HG02678 (cell line): ENCODE measurements around the gene ADAMTS2.

Experiments
- ATAC-seq: cut with Tn5 transposase; IDR thresholded peaks from one replicate; pipeline ENCODE4 v1.9.1; 2021; ENCODE audit warnings: mild to moderate bottlenecking, moderate library complexity; ENCODE audit not compliant: unreplicated experiment

The ADAMTS2 gene

GRCh38 chr5:179207470-179207869, 137.8 kb downstream of the ADAMTS2 start:
- ATAC-seq = no peak

GRCh38 chr5:179206366-179206765, 138.9 kb downstream of the ADAMTS2 start:
- ATAC-seq = no peak

- ATAC-seq = no peak
Measured at GRCh38 chr5:179205277-179205676, 140.0 kb downstream of the ADAMTS2 start.

GRCh38 chr5:179204572-179204971, 140.7 kb downstream of the ADAMTS2 start:
- ATAC-seq = no peak

GRCh38 chr5:179203248-179203647, 142.0 kb downstream of the ADAMTS2 start:
- no peak for ATAC-seq

- ATAC-seq = no peak
Measured at GRCh38 chr5:179201986-179202385, 143.3 kb downstream of the ADAMTS2 start.

GRCh38 chr5:179199246-179199645, 146.0 kb downstream of the ADAMTS2 start:
- ATAC-seq = no peak

GRCh38 chr5:179198825-179199224, 146.4 kb downstream of the ADAMTS2 start:
- ATAC-seq = no peak

- ATAC-seq = no peak
Measured at GRCh38 chr5:179196405-179197079, 148.7 kb downstream of the ADAMTS2 start.

- ATAC-seq = no peak
Measured at GRCh38 chr5:179195561-179196404, 149.5 kb downstream of the ADAMTS2 start.

GRCh38 chr5:179194941-179195381, 150.3 kb downstream of the ADAMTS2 start:
- no peak for ATAC-seq

GRCh38 chr5:179194201-179194910, 150.9 kb downstream of the ADAMTS2 start:
- ATAC-seq = no peak

- no peak for ATAC-seq
Measured at GRCh38 chr5:179193746-179194145, 151.5 kb downstream of the ADAMTS2 start.

GRCh38 chr5:179192891-179193470, 152.3 kb downstream of the ADAMTS2 start:
- no peak for ATAC-seq

GRCh38 chr5:179192185-179192890, 152.9 kb downstream of the ADAMTS2 start:
- ATAC-seq = no peak

GRCh38 chr5:179191506-179192184, 153.6 kb downstream of the ADAMTS2 start:
- ATAC-seq = no peak

- no peak for ATAC-seq
Measured at GRCh38 chr5:179190851-179191505, 154.3 kb downstream of the ADAMTS2 start.

- ATAC-seq = no peak
Measured at GRCh38 chr5:179188636-179189035, 156.6 kb downstream of the ADAMTS2 start.
